Endothelial cell of umbilical vein (primary cell): Measurements from ENCODE around the gene HIVEP3. TPM values are rescaled to one million over a fixed set of nuclear protein-coding genes. Genes with fewer than 3 reads are reported as not detected.

Experiments
- BruUV-seq: library from RNA; stranded (reverse); fragments of 400-500 nt; replicated peaks from 2 replicates; lab custom pipeline; 2021; lab: Mats Ljungman, UMichigan
- CTCF ChIA-PET: fragments of 300-600, 350-600 bp; sonication (Branson Sonifier 250); formaldehyde crosslinking; loops from one replicate; lab custom pipeline; 2021; ENCODE audit warnings: antibody characterized with exemption, inconsistent platforms; lab: Charles Lee
- POLR2A ChIA-PET: fragments of 300-600, 350-600 bp; sonication (Branson Sonifier 250); formaldehyde crosslinking; loops from one replicate; lab custom pipeline; 2021; ENCODE audit warnings: antibody characterized with exemption, inconsistent platforms; lab: Charles Lee
- DNase-seq: peaks from one replicate; pipeline ENCODE4 v3.0.0-alpha.2; 2011; ENCODE audit warnings: low read depth, low spot score
- FAIRE-seq: peaks from 2 replicates; lab custom pipeline; 2011; peaks lifted over from hg19 to GRCh38; lab: Jason Lieb, UNC
- H2AFZ ChIP-seq: 2 replicates; pipeline ENCODE4 v1.6.0; 2012; ENCODE audit warnings: low read depth, low read length, control low read depth, inconsistent platforms
- H3K27ac ChIP-seq: 2 replicates; pipeline ENCODE4 v1.5.1; 2011; ENCODE audit warnings: low read depth, mild to moderate bottlenecking, control low read depth, low read length, moderate library complexity; ENCODE audit not compliant: insufficient read depth
- H3K27me3 ChIP-seq, 2 experiments: 2 replicates each; pipeline versions ENCODE4 v1.6.0 to v1.6.1; 2011; ENCODE audit warnings: low read length in 2 of 2, mixed read lengths in 1 of 2; ENCODE audit not compliant: control insufficient read depth in 2 of 2, insufficient read depth in 2 of 2
- H3K36me3 ChIP-seq, 2 experiments: 2 replicates in 1 of 2; 3 replicates in 1 of 2; pipeline ENCODE4 v1.5.1; 2011; ENCODE audit warnings: low read length in 2 of 2, mild to moderate bottlenecking in 1 of 2, moderate library complexity in 1 of 2; ENCODE audit not compliant: control insufficient read depth in 2 of 2, insufficient read depth in 2 of 2; ENCODE audit errors: extremely low read depth in 1 of 2
- H3K4me1 ChIP-seq: 3 replicates; pipeline ENCODE4 v1.5.1; 2011; ENCODE audit warnings: mild to moderate bottlenecking, low read length; ENCODE audit not compliant: control insufficient read depth, insufficient read depth; ENCODE audit errors: extremely low read depth
- H3K4me2 ChIP-seq: 2 replicates; pipeline ENCODE4 v1.6.1; 2011; ENCODE audit warnings: low read length, control low read depth, mixed read lengths; ENCODE audit not compliant: insufficient read depth
- H3K4me3 ChIP-seq, 3 experiments: fragments of 200-600 bp in 1 of 3; sonication (generic), shearing (Covaris generic) in 1 of 3; replicated peaks in 1 of 3; 2 replicates each; pipeline ENCODE4 v1.5.1; 2011 to 2016; ENCODE audit warnings: control low read depth in 3 of 3, low read length in 3 of 3, mild to moderate bottlenecking in 2 of 3, inconsistent platforms in 1 of 3, low read depth in 1 of 3, moderate library complexity in 1 of 3; ENCODE audit not compliant: insufficient read depth in 1 of 3
- H3K79me2 ChIP-seq: 2 replicates; pipeline ENCODE4 v1.6.0; 2012; ENCODE audit warnings: low read length, inconsistent platforms; ENCODE audit not compliant: control insufficient read depth, insufficient read depth
- H3K9ac ChIP-seq: replicated peaks from 2 replicates; pipeline ENCODE3; 2011; ENCODE audit warnings: low read length, control low read depth; ENCODE audit not compliant: insufficient read depth; ENCODE audit errors: extremely low read depth
- H3K9me1 ChIP-seq: replicated peaks from 3 replicates; pipeline ENCODE4 v1.6.0; 2011; ENCODE audit warnings: mild to moderate bottlenecking, low read length; ENCODE audit not compliant: control insufficient read depth, insufficient read depth; ENCODE audit errors: extremely low read depth
- H3K9me3 ChIP-seq: replicated peaks from 2 replicates; pipeline ENCODE4 v1.5.1; 2012; ENCODE audit warnings: low read length, inconsistent platforms; ENCODE audit not compliant: control insufficient read depth, insufficient read depth
- H4K20me1 ChIP-seq: replicated peaks from 2 replicates; pipeline ENCODE3; 2011; ENCODE audit warnings: mild to moderate bottlenecking, low read length; ENCODE audit not compliant: control insufficient read depth, insufficient read depth; ENCODE audit errors: extremely low read depth
- EZH2 ChIP-seq: IDR thresholded peaks from 2 replicates; pipeline ENCODE4 v1.6.1; 2012; ENCODE audit warnings: borderline replicate concordance, low read depth, mild to moderate bottlenecking, moderate library complexity, low read length, inconsistent platforms; ENCODE audit not compliant: severe bottlenecking
- FOS ChIP-seq: IDR thresholded peaks from 2 replicates; pipeline ENCODE4 v1.6.1; 2011; ENCODE audit warnings: mild to moderate bottlenecking, low read length, moderate library complexity, borderline replicate concordance; ENCODE audit not compliant: insufficient read depth
- GATA2 ChIP-seq: IDR thresholded peaks from 2 replicates; pipeline ENCODE4 v1.7.0; 2011; ENCODE audit warnings: low read depth, mild to moderate bottlenecking, moderate library complexity, mixed read lengths, low read length; ENCODE audit not compliant: insufficient read length, insufficient read depth
- JUN ChIP-seq: IDR thresholded peaks from 2 replicates; pipeline ENCODE4 v1.6.1; 2011; ENCODE audit warnings: borderline replicate concordance, low read depth; ENCODE audit not compliant: insufficient read length, insufficient read depth
- MYC ChIP-seq: IDR thresholded peaks from one replicate; pipeline ENCODE4 v1.6.1; 2011; ENCODE audit warnings: mild to moderate bottlenecking, low read depth, low read length
- POLR2A ChIP-seq: IDR thresholded peaks from 2 replicates; pipeline ENCODE4 v1.6.1; 2012; ENCODE audit warnings: low read depth, mild to moderate bottlenecking, control low read depth, low read length
- POLR2AphosphoS5 ChIP-seq: IDR thresholded peaks from 2 replicates; pipeline ENCODE4 v1.6.1; 2012; ENCODE audit warnings: low read depth, mild to moderate bottlenecking, control low read depth, low read length, moderate library complexity; ENCODE audit not compliant: insufficient read depth
- dilution Hi-C: fragments of 300-500 bp; cut with MboI; formaldehyde crosslinking; loops from one replicate; pipeline ENCODE4 v1.15.0; 2019; ENCODE audit warnings: low sequenced_read_pairs; ENCODE audit not compliant: extremely low pct_ligation_motif_present
- intact Hi-C: fragments of 100-400 bp; cut with micrococcal nuclease; formaldehyde crosslinking; loops from one replicate; pipeline ENCODE4 v1.10.0; 2022
- polyA plus RNA-seq, 4 experiments: library from polyadenylated mRNA; depleted of rRNA in 3 of 4; stranded (reverse) in 3 of 4; unstranded in 1 of 4; fragments of >200 nt; gene quantifications; 2 replicates each; pipeline versions ENCODE4 v1.2.1 to v1.2.3, GENCODE V29; 2011 to 2012; ENCODE audit warnings: missing spikeins in 1 of 4
- total RNA-seq: library from RNA; stranded (reverse); gene quantifications from 2 replicates; pipeline ENCODE4 v1.2.3, GENCODE V29; 2021
- TF ChIP-seq, protein P1 (sequence below), 2 donors: IDR thresholded peaks; 1 replicate in 1 of 2; 2 replicates in 1 of 2; pipeline ENCODE4 v1.5.1; 2011; ENCODE audit warnings: low read length in 2 of 2, mild to moderate bottlenecking in 2 of 2, moderate library complexity in 2 of 2, control low read depth in 1 of 2, inconsistent platforms in 1 of 2, low read depth in 1 of 2; ENCODE audit not compliant: insufficient read depth in 1 of 2; ENCODE audit errors: extremely low read depth in 1 of 2
- TF ChIP-seq, protein P2 (sequence below): IDR thresholded peaks from 2 replicates; pipeline ENCODE4 v1.6.1; 2011; ENCODE audit not compliant: insufficient read depth, insufficient read length

The HIVEP3 gene
- total and polyA plus RNA-seq, 2 donors (not counting 3 experiments of a cell fraction or from before 2014, with no cell fraction given) = 3.4 to 4.0 TPM

DNA sequence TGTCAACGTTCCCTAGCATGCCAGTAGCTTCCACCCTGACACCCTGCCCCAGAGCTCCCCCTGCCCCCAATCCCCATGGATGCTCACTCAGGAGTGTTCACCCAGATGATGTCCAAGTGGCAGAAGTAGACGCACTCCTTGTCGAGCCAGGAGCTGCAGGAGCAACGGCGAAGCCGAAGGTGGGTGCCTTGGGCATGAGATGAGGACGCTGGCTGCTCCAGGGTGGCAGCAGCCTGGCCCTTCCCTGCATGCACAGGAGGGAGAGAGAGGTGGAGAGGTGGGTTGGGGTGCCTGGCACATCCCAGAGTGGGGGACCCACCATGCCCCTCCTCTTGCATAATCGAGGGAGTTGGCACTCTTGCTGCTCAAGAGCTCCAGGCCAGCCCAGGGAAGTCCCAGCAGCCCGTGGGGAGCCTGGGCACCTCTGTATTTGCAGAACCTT lies 434.7 kb downstream of the HIVEP3 start:
- Histone ChIP-seq H3K4me1 (peaks cover 17% of the 10 kb centered on the region), H3K9me1 (no peaks in the 10 kb centered on the region), H4K20me1 (no peaks in the 10 kb centered on the region), H3K9ac (no peak overlapping the region), H3K27me3 (peaks cover 0 to 2% of the 10 kb centered on the region in 2 experiments), H3K36me3 (no peaks in the 10 kb centered on the region), H2AFZ (no peak overlapping the region), H3K27ac (no peak overlapping the region), H3K79me2 (no peaks in the 10 kb centered on the region), H3K9me3 (no peaks in the 10 kb centered on the region), H3K4me3 (no peak overlapping the region), H3K4me2 (no peak overlapping the region)
- ChIA-PET CTCF (interaction anchor here (0.8 to 2.4 kb wide), 6 partner anchors 8 to 65 kb away, joined by 3 to 13 read pairs (median 4); no protein-coding TSS in a partner anchor), POLR2A (no interaction called here)
- BruUV-seq = no TSS peak
- no peak for FAIRE-seq
- TF ChIP-seq, protein P1, sequence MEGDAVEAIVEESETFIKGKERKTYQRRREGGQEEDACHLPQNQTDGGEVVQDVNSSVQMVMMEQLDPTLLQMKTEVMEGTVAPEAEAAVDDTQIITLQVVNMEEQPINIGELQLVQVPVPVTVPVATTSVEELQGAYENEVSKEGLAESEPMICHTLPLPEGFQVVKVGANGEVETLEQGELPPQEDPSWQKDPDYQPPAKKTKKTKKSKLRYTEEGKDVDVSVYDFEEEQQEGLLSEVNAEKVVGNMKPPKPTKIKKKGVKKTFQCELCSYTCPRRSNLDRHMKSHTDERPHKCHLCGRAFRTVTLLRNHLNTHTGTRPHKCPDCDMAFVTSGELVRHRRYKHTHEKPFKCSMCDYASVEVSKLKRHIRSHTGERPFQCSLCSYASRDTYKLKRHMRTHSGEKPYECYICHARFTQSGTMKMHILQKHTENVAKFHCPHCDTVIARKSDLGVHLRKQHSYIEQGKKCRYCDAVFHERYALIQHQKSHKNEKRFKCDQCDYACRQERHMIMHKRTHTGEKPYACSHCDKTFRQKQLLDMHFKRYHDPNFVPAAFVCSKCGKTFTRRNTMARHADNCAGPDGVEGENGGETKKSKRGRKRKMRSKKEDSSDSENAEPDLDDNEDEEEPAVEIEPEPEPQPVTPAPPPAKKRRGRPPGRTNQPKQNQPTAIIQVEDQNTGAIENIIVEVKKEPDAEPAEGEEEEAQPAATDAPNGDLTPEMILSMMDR (IDR thresholded peaks at IDR 0.05; ENCODE audit: extremely low read depth in 1 of 2, insufficient read depth in 1 of 2, low read depth in 1 of 2, low read length in 2 of 2) = no peak
- no peak for TF ChIP-seq EZH2
- TF ChIP-seq POLR2A = no peak
- no peak for TF ChIP-seq MYC
- TF ChIP-seq FOS = no peak
- TF ChIP-seq, protein P2, sequence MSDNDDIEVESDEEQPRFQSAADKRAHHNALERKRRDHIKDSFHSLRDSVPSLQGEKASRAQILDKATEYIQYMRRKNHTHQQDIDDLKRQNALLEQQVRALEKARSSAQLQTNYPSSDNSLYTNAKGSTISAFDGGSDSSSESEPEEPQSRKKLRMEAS = no peak
- TF ChIP-seq JUN = no peak
- no peak for TF ChIP-seq POLR2AphosphoS5
- no peak for TF ChIP-seq GATA2
- no peak for DNase-seq
- intact Hi-C loops (no loop called here), dilution Hi-C loops (no loop called here)
